ENCODE measurements around the gene PLXDC1.

DNA sequence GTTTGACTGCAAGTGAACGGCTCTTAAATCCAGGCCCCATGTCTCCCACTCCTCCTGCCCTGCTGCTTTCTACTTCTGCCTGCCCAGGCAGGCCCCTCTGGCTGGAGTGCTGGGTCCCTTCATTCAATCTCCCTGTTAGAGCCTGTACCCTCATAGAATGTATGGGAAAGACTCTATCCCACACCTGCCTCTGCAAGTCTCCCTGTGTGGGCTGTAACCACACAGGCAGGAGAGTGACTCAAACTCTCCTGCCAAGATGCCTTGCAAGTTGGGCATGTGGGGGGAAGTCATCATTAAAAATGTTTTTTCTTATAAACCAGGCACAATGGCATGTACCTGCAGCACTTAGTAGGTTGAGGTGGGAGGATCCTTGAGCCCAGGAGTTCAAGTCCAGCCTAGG lies 77.5 kb downstream of the PLXDC1 start:
- TF ChIP-seq, protein P1, sequence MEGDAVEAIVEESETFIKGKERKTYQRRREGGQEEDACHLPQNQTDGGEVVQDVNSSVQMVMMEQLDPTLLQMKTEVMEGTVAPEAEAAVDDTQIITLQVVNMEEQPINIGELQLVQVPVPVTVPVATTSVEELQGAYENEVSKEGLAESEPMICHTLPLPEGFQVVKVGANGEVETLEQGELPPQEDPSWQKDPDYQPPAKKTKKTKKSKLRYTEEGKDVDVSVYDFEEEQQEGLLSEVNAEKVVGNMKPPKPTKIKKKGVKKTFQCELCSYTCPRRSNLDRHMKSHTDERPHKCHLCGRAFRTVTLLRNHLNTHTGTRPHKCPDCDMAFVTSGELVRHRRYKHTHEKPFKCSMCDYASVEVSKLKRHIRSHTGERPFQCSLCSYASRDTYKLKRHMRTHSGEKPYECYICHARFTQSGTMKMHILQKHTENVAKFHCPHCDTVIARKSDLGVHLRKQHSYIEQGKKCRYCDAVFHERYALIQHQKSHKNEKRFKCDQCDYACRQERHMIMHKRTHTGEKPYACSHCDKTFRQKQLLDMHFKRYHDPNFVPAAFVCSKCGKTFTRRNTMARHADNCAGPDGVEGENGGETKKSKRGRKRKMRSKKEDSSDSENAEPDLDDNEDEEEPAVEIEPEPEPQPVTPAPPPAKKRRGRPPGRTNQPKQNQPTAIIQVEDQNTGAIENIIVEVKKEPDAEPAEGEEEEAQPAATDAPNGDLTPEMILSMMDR (IDR thresholded peaks at IDR 0.05): no peak
- TF ChIP-seq EP300 (IDR thresholded peaks at IDR 0.05): no peak
- TF ChIP-seq POLR2A (IDR thresholded peaks at IDR 0.05): no peak
- no peak for TF ChIP-seq POLR2AphosphoS5 (IDR thresholded peaks at IDR 0.05)
